GM12875 (cell line): ENCODE data around the gene STK17B.

Experiments used
- H3K4me3 ChIP-seq: one replicate; pipeline ENCODE4 v1.5.1; 2011; ENCODE audit warnings: low read depth, low read length, control low read depth
- TF ChIP-seq, protein P1 (sequence below): IDR thresholded peaks from 2 replicates; pipeline ENCODE4 v1.5.1; 2011; ENCODE audit warnings: low read depth, mild to moderate bottlenecking, control low read depth, inconsistent platforms, low read length, moderate library complexity, borderline replicate concordance; ENCODE audit not compliant: insufficient read depth

STK17B gene

DNA sequence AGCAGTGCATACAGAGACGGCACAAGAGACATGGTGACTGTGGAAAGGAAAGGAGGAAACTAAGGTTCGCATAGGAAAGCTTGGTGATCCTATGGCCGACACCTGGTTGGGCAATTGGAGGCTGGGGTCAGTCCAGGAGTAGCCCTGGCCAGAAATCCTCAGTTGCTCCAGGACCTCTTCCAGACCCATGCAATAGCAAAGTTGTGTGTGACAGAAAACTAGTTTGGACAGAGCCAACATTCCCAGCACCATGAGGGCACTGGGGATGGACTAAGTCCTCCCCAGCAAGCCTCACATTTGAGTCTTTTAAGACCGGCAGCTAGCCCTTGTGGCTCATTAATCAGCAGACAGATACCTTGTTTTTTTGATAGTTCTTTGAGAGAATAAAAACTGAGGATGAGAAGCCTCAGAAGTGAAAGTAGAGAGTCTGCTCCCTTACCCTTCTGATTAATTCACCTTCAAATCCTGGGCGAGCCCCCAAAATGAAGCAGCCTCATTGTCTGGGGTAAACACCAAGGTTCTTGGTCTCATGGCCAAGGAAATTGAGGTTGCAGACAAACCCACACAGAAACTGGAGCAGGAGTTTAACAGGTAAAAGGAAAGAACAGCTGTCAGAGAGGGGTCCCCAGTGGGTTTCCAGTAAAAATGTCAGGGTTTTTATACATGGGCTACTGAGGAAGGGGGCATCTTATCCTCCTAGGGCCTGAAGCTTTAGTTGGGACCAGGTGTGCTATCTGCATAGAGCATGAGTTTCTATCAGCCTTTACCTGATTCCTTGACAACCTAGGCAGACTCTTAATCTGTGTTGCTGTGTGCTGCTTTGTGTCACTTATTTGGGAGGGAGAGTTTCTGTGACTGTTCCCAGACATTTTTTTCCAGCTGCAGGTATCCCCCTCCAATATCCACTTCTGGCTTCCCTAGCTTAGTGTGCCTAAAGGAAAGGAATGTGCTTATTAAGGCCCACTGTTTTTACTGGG lies 39.1 kb downstream of the STK17B start:
- TF ChIP-seq, protein P1, sequence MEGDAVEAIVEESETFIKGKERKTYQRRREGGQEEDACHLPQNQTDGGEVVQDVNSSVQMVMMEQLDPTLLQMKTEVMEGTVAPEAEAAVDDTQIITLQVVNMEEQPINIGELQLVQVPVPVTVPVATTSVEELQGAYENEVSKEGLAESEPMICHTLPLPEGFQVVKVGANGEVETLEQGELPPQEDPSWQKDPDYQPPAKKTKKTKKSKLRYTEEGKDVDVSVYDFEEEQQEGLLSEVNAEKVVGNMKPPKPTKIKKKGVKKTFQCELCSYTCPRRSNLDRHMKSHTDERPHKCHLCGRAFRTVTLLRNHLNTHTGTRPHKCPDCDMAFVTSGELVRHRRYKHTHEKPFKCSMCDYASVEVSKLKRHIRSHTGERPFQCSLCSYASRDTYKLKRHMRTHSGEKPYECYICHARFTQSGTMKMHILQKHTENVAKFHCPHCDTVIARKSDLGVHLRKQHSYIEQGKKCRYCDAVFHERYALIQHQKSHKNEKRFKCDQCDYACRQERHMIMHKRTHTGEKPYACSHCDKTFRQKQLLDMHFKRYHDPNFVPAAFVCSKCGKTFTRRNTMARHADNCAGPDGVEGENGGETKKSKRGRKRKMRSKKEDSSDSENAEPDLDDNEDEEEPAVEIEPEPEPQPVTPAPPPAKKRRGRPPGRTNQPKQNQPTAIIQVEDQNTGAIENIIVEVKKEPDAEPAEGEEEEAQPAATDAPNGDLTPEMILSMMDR = no peak
- H3K4me3 ChIP-seq = no peak overlapping the region

DNA sequence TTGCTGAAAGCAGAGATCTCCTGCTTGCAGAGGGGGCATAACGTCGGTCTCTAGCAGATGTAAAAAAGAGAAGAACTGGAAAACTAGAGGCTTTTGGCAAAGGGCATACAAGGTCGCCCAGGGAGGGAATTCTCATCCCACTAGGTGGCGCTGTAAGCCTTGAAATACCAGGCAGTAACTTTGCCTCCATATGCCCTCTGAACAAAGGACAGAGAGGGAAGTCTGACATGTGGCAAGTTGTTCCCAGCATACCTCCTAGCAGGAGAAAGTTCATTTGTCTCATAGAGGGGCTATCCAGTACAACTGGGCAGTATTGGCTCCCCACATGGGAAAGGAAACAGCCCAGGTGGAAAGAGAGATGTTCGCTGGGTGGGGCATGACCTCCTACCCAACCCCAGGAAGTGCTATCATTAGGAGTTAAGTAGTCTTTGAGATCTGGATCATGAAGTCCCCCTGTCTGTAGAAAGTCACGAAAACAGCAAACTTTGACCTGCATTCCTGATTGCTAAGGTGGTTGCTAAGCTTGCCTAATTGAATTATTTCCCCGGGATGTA lies 39.9 kb downstream of the STK17B start:
- H3K4me3 ChIP-seq = no peak overlapping the region
- TF ChIP-seq, protein P1 = peak; percentile 50; the same call in 1 of the 2 replicates

DNA sequence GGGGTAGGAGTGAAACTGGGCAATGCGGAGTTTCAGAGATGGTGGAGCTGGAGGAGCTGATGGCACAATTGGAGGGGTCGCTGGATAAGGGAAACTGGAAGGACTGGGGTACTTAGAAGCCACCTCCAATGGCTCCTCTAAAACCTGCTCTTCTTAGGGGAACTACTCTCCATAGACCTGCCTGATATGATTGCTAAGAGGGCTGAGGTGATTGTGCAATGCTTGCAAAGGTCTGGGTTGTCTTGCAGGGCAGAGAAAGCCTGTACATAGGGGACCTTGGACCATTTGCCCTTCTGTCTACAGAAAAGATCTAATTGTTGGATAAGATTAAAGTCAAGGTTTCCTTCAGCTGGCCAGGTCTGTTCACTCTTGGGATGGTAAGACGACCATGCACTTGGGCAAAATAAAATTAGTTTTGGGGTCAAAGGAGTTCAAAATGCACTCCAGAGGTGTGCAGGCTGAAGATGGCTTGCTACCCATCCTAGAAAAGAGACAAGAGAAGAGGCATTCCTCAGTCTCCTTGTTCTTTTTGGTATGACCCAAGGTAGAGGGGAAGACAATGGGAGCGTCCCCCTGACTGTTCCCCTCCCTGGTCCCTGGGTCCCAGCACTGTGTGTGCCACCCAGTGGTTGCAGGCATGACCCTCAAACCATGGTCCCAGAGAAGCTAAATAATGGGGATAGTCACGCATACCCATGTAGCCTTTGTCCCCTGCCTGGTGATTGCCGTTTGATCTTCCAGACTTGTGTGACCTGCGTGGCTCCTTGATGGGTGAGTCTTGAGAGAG lies 41.1 kb downstream of the STK17B start:
- TF ChIP-seq, protein P1 = no peak
- H3K4me3 ChIP-seq = no peak overlapping the region

DNA sequence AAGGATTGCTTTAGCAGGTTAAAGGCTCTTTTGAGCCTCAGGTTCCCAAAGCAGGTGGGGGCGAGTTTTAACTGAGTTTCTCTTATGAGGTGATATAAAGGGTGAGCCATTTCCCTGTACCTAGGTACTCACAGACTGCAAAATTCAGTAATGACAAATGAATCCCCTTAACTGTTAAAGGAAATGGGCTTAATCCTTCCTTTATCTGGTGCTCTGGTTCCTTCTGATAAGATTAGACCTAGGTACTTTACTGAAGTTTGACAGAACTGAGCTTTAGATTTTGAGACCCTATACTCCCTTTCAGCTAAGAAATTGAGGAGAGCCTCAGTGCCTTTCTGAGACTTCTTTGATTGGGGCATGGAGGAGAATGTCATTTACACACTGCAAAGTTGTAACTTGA lies 42.6 kb downstream of the STK17B start:
- H3K4me3 ChIP-seq = no peak overlapping the region

DNA sequence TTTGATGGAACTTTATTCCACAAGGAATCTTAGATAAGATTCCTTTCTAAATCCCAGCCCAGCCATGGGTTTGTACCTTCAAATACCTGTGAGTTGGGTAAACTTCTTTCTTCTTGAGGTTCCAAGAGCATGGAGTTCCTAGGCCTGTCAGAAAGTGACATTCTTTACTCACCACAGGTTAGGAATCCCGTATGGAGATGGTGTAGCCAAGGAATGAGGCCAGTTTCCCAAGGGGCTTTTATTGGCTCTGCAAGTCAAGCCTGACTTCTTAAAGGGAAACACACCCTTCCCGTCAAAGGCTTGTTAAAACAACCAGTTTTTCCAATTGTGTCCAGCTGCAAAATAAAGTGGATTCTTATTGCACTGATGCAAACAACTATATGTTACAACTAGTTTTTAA lies 45.8 kb downstream of the STK17B start:
- TF ChIP-seq, protein P1 = no peak
- H3K4me3 ChIP-seq = no peak overlapping the region

More for the DNA sequence above, 42.6 kb downstream of the STK17B start:
- TF ChIP-seq, protein P1 = no peak

DNA sequence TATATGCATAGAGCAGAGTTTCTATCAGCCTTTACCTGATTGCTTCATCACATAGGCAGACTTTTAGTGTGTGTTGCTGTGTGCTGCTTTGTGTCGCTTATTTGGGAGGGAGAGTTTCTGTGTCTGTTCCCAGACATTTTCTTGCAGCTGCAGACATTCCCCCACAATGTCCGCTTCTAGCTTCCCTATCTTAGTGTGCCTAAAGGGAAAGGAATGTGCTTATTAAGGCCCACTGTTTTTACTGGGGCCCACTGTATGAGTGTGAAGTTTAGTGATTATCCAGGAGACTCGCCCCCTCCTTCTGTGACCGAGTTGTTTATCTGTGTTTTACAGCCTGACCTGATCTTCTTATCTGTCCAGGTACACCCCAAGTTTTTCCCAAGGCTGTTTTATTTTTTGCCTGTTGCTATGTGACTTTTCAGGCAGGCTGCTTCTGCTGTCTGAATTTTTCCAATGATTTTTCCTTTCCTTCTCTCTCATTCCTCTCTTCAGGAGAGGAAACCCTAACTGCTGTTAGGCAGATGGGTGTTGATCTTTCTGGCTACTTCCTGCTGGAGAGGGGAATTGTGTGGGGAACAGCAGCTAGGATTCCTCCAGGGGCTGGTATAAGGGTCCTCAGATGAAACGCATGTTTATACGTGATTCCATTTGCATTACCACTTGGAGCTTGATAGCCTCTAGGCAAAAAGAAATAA lies 47.6 kb downstream of the STK17B start:
- TF ChIP-seq, protein P1 = no peak
- H3K4me3 ChIP-seq = no peak overlapping the region
